ENCODE measurements around the gene RTN4RL1. TPM values are rescaled to one million over a fixed set of nuclear protein-coding genes. Genes with fewer than 3 reads are reported as not detected.

Gene RTN4RL1
- polyA plus RNA-seq, 4 donors, result 1.1 to 2.2 (median 1.8) TPM

DNA sequence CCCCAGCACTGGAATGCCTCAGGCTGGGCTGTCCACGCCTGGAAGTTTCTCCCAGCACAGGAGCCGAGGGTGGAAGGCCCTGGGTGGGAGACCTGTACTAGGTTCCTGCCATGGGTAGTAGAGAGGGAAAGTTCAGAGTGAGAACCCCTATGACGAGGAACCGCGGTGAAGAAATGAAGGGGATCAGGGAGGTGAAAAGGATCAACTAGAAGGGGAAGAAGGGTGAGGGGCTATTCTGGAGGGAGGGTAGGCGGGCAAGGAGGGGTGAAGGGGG is 35.2 kb upstream of the RTN4RL1 start:
- no peak for DNase-seq (ENCODE audit: low read depth in 4 of 4, low spot score in 3 of 4)

DNA sequence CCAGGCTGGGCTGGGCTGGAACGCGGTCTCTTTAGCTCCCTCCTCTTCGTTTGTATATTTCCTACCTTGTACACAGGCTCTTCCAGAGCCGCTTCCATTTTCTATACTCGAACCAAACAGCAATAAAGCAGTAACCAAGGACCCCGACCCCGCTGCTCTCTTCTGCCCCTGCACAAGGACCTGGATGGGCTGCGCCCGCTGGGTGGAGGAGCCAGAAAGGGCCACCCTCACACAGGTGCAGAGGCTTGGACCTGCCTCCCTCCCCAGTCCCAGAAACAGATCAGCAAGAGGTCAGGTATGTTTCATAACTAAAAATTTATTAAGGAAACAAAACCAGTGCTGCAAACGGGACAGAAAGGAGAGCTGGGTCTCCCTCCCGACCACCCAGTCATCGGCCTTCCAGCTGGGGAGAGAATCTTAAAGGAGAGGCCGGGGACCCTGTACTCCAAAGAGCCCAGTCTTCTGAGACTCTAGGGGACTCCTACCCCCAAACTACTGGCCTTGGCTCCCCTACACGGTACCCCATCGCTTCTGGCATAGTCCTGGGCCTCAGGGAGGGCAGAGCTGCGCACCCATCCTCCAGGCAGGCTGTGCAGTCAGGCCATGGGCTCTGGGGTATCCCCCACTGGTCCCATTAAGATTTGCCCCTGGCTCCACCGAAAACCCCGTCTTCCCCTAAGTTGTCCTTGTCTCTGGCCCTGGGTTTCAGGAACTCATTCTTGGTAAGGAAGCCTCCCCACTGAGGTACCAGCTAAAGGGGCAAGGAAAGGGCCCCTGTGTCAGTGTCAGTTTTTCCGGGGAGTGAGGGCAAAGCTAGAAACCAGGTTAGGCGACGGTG is 34.6 kb upstream of the RTN4RL1 start:
- DNase-seq (ENCODE audit: low read depth in 4 of 4, low spot score in 3 of 4), result no peak

DNA sequence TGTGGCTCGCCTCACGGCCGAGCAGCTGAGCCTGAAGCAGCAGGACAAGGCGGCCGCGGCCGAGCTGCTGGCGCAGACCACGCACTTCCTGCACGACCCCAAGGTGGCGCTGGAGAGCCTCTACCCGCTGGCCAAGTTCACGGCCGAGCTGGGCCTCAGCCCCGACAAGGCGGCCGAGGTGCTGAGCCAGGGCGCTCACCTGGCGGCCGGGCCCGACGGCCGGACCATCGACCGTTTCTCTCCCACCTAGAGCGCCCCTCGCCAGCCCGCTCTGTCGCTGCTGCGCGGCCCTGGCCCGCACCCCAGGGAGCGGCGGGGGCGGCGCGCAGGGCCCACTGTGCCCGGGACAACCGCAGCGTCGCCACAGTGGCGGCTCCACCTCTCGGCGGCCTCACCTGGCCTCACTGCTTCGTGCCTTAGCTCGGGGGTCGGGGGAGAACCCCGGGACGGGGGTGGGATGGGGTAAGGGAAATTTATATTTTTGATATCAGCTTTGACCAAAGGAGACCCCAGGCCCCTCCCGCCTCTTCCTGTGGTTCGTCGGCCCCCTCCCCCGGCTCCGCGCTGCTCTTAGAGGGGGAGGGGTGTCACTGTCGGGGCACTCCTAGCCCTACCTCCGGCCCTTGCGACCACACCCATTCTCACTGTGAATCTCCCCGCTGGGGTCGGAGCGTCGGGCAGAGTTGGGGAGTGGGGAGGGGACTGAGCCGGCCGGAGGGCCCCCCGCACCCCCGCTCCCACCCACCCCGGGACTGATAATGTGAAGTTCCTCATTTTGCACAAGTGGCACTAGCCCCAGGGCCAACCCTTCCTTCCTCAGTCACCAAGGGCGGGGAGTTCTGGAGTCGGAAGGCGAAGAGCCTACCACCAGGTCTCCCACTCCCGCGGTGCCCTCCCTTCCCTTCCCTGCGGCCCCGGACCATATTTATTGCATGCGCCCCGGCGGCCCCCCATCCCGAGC is 33.7 kb upstream of the RTN4RL1 start:
- no peak for DNase-seq (ENCODE audit: low read depth in 4 of 4, low spot score in 3 of 4)

DNA sequence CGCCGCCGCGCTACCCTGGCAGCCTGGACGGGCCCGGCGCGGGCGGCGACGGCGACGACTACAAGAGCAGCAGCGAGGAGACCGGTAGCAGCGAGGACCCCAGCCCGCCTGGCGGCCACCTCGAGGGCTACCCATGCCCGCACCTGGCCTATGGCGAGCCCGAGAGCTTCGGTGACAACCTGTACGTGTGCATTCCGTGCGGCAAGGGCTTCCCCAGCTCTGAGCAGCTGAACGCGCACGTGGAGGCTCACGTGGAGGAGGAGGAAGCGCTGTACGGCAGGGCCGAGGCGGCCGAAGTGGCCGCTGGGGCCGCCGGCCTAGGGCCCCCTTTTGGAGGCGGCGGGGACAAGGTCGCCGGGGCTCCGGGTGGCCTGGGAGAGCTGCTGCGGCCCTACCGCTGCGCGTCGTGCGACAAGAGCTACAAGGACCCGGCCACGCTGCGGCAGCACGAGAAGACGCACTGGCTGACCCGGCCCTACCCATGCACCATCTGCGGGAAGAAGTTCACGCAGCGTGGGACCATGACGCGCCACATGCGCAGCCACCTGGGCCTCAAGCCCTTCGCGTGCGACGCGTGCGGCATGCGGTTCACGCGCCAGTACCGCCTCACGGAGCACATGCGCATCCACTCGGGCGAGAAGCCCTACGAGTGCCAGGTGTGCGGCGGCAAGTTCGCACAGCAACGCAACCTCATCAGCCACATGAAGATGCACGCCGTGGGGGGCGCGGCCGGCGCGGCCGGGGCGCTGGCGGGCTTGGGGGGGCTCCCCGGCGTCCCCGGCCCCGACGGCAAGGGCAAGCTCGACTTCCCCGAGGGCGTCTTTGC is 32.8 kb upstream of the RTN4RL1 start:
- no peak for DNase-seq (ENCODE audit: low read depth in 4 of 4, low spot score in 3 of 4)

DNA sequence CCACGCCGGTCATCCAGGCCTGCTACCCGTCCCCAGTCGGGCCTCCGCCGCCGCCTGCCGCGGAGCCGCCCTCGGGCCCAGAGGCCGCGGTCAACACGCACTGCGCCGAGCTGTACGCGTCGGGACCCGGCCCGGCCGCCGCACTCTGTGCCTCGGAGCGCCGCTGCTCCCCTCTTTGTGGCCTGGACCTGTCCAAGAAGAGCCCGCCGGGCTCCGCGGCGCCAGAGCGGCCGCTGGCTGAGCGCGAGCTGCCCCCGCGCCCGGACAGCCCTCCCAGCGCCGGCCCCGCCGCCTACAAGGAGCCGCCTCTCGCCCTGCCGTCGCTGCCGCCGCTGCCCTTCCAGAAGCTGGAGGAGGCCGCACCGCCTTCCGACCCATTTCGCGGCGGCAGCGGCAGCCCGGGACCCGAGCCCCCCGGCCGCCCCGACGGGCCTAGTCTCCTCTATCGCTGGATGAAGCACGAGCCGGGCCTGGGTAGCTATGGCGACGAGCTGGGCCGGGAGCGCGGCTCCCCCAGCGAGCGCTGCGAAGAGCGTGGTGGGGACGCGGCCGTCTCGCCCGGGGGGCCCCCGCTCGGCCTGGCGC is 32.1 kb upstream of the RTN4RL1 start:
- DNase-seq (ENCODE audit: low read depth in 4 of 4, low spot score in 3 of 4), result no peak

DNA sequence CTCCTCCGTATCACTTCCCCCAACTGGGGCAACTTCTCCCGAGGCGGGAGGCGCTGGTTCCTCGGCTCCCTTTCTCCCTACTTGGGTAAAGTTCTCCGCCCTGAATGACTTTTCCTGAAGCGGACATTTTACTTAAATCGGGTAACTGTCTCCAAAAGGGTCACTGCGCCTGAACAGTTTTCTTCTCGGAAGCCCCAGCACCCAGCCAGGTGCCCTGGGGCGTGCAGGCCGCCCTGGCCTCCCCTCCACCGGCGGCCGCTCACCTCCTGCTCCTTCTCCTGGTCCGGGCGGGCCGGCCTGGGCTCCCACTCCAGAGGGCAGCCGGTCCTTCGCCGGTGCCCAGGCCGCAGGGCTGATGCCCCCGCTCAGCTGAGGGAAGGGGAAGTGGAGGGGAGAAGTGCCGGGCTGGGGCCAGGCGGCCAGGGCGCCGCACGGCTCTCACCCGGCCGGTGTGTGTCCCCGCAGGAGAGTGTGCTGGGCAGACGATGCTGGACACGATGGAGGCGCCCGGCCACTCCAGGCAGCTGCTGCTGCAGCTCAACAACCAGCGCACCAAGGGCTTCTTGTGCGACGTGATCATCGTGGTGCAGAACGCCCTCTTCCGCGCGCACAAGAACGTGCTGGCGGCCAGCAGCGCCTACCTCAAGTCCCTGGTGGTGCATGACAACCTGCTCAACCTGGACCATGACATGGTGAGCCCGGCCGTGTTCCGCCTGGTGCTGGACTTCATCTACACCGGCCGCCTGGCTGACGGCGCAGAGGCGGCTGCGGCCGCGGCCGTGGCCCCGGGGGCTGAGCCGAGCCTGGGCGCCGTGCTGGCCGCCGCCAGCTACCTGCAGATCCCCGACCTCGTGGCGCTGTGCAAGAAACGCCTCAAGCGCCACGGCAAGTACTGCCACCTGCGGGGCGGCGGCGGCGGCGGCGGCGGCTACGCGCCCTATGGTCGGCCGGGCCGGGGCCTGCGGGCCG is 31.4 kb upstream of the RTN4RL1 start:
- DNase-seq (ENCODE audit: low read depth in 4 of 4, low spot score in 3 of 4), result no peak

DNA sequence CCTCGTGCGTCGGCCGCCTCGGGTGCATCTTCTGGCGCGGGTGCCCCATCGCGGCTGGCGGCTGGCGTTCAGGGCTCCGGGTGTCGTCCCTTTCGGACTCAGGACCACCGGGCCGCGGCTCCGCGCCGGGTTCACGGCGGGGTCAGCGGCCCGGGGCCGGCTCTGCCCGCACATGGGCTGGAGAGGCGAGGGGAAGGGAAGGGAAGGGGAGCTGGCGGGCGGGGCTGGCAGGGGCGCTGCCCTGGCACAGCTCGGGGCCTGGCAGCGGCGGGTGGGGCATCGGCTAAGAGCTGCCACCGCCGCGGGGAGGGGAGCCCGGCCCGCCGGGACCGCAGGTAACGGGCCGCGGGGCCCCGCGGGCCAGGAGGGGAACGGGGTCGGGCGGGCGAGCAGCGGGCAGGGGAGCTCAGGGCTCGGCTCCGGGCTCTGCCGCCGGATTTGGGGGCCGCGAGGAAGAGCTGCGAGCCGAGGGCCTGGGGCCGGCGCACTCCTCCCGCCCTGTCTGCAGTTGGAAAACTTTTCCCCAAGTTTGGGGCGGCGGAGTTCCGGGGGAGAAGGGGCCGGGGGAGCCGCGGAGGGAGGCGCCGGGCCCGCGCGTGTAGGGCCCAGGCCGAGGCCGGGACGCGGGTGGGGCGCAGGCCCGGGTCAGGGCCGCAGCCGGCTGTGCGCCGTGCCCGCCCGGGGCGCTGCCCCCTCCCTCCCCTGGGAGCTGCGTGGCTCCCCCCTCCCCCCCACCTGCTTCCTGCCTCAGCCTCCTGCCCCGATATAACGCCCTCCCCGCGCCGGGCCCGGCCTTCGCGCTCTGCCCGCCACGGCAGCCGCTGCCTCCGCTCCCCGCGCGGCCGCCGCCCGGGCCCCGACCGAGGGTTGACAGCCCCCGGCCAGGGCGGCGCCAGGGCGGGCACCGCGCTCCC is 30.4 kb upstream of the RTN4RL1 start:
- no peak for DNase-seq (ENCODE audit: low read depth in 4 of 4, low spot score in 3 of 4)

DNA sequence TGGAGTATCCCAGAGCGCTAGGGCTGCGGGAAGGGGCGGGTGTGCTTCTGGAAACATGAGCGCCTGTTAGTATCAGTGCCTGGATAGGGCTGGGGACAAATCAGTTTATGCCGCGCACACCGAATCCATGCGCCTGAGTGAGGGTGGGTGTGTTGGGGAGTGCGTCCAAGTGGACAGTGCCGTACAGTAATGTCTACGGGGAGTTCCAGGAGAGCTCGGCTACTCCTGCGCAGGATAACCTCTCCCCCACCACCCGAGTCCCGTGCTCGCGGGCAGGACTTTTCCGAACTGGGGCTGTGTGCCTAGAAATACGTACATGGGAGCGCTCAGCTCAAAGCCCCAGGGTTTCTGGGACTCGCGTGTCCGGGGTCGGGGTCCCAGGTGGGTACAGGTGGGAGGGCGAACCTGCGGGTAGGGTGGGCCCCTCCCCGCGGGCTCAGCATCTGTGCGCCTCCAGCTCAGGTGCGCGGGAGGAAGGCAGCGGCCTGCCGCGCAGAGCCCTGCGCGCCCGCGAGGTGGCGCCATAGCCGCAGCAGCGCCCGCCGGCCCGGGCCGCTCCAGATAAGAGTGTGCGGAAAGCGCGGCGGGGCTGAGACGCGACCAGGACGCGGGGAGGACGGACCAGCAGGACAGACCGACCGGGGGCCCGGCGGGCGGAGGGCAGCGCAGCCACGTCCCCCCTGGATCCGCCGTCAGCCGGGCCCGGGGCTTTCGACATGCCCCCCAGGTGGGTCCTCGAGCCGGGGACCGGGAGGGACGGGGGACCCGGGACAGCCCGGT is 29.6 kb upstream of the RTN4RL1 start, which contains the start of gene HIC1:
TSS of gene HIC1 (plus strand) at position 592 of the 780 bp plus-strand sequence. CDS start 1,588 bp downstream, outside the sequence.
- DNase-seq (ENCODE audit: low read depth in 4 of 4, low spot score in 3 of 4), result no peak

DNA sequence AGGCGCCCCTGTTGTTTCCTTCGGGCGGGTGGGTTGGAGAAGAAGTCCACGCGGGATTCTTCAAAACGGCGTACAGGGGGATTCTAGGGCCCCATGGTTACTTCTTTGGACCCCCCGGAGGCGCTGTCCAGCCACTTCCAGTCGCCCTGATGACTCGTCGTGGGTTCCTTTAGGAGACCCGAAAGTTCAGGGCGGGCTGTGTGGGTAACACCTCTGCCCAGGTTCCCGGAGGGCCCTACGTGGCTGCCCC is 29.1 kb upstream of the RTN4RL1 start:
- no peak for DNase-seq (ENCODE audit: low read depth in 4 of 4, low spot score in 3 of 4)

DNA sequence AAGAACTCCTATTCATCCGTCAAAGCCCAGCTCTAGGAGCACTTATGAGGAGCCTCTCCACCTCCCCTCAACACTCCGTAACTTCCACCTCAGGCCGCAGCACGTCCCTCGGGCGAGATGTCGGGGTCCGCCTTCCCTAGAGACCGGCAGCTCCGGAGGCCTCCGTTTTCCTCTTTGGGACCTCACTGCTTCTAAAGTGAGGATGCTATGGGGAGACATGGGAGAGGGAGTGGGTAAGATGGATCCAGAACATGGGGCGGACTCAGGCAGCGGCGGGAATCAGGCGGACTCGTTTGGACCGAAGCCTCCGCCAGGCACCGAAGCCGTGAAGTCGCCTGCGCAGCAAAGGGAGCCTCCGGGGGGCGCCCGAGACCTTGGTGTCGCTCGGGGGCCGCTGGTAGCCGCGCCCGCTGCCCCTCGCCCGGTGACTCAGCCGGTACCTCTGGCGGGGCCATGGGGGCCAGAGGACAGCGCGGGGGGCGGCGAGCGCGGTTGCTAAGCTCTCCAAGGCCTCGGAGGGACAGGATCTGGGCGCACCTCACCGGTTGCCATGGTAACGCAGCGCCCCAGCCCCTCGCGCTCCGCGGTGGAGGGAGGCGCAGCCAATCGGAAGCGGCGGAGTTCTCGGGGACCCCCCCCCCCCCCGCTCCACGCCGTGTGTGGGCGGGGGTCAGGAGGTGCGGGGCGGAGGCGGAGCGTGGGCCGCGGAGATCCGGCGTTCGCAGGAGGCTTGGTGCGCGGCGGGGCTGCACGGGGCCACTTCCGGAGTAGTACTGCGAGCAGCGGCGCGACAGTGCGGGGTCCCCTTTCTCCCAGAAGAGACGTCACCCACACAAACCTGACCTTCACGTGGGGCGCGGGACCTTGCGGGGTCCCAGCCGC is 28.5 kb upstream of the RTN4RL1 start:
- DNase-seq (ENCODE audit: low read depth in 4 of 4, low spot score in 3 of 4), result no peak

DNA sequence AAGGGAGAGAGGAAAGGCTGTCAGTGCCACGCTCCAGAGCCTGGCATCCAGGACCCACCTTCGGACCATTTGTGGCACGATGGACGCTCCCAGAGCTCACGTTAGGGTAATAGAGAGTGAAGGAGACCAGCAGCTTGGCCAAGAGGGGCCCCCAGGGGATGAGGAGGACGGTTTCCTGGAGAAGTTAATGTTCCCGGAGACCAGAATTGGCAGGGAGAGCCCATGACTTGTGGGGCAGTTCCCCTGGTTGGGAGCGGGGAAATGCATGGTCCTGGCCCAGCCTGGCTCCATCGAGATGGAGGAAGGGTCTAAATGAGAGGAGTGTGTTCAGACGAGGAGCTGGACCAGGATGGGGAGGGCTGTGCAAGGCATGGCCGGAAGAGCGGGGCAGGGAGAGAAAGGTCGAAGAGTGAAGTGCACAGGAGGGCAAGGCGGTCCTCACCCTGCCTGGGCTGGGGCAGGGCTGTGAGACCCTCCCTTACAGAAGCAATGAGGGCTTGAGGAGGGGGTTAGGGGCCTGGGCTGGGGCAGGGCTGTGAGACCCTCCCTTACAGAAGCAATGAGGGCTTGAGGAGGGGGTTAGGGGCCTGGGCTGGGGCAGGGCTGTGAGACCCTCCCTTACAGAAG is 26.9 kb upstream of the RTN4RL1 start:
- no peak for DNase-seq (ENCODE audit: low read depth in 4 of 4, low spot score in 3 of 4)

DNA sequence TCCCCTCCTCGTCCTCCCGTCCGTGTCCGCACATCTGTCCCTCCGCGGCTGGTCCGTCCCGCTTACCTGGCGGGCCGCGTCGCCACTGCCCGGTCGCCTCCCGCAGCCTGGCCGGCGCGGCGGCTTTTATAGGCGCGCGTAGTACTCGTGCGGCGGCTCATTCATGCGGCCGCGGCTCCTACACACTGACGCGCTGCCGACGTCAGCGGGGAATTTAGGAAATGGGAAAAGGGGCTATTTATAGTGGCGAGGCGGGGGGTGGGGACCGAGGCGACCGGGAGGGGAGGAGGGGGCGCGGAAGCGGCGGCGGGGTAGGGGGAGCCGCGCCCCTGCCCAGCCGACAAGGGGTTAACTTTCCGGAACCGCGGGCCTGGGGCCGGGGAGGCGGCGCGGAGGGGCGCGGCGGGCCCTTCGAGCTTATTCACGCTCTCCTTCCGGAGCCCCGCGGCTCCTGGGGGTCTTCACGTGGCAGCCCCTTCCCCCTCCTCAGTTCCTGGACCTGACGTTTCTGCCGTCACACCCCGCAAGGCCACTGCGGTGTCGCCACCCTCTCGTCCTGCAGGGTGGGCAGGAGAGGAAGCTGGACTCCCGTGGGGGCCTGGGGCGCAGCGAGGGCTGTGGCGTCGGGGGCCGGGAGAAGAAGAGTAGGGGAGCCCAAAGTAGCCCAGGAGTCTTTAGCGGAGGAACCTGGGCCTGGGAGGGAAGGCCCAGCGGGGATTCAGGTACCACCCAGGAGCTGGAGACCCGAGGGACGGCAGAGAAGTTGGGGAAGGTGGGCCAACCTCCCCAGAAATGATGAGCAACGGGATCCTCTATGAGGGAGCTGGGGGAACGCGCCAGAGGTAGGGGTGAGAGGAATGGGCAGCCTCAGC is 26.2 kb upstream of the RTN4RL1 start:
- no peak for DNase-seq (ENCODE audit: low read depth in 4 of 4, low spot score in 3 of 4)

DNA sequence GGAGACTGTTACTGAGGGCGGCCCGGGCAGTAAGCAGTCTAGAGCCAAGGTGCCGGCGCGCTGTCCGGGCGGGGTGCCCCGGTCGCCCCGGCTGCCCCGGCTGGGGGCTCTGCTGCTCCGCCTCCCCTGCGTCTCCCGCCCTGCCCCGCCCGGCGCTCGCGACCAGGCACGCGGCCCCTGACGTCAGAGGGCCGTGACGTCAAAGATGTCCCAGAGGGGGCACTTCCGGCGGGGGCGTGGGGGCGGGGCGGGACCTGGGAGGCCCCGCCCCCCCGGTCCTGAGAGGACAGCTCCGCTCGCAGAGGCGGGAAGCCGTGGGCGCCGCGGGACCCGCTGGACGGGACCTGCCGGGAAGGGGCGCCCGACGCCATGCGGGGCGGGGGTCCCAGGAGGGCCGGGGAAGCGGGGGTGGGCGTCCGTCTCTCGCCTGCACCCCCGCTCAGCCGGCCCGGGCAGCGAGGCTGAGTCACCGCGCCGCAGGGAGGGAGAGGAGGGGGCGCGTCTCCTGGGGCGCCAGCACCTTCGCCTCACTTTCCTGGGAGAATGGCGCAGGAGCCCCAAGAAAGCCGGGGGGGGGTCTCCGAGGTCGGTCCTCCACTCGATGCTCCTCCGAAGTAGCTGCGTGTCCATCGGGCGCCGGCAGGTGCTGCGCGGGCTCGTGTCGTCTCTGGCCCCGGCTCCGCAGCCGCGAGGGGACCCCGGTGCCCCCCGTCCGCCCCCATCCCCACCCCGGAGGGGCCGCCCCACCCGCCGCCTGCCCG is 25.3 kb upstream of the RTN4RL1 start:
- DNase-seq (ENCODE audit: low read depth in 4 of 4, low spot score in 3 of 4), result no peak
